ENCODE data around the gene SLC48A1.

SLC48A1 gene

GRCh38 chr12:47774663-47775062 is 1.6 kb downstream of the SLC48A1 start:
- Histone ChIP-seq H3K9me3 (ENCODE audit: control insufficient read depth in 1 of 2, low read length in 2 of 2) (no peaks in the 10 kb centered on the region), H3K4me1 (ENCODE audit: control insufficient read depth in 1 of 2, insufficient read depth in 2 of 2, low read length in 2 of 2) (peaks cover 21 to 55% of the 10 kb centered on the region in 2 donors), H3K36me3 (ENCODE audit: control insufficient read depth in 1 of 2, insufficient read depth in 2 of 2, low read length in 2 of 2) (no peaks in the 10 kb centered on the region), H3K27ac (ENCODE audit: low read length) (no peak overlapping the region), H3K27me3 (ENCODE audit: low read depth, low read length) (no peaks in the 10 kb centered on the region), H3K4me3 (ENCODE audit: low read depth in 1 of 2, low read length in 2 of 2) (no peak overlapping the region)

- Histone ChIP-seq H3K36me3 (ENCODE audit: control insufficient read depth in 1 of 2, insufficient read depth in 2 of 2, low read length in 2 of 2) (no peaks in the 10 kb centered on the region), H3K27me3 (ENCODE audit: low read depth, low read length) (no peaks in the 10 kb centered on the region), H3K9me3 (ENCODE audit: control insufficient read depth in 1 of 2, low read length in 2 of 2) (no peaks in the 10 kb centered on the region), H3K4me1 (ENCODE audit: control insufficient read depth in 1 of 2, insufficient read depth in 2 of 2, low read length in 2 of 2) (peaks cover 21 to 55% of the 10 kb centered on the region in 2 donors), H3K27ac (ENCODE audit: low read length) (peak overlapping the region; percentile 19), H3K4me3 (ENCODE audit: low read depth in 1 of 2, low read length in 2 of 2) (peak overlapping the region in 1 of 2 donors; percentile 13)
These were observed 2.3 kb downstream of the SLC48A1 start for GRCh38 chr12:47775100-47775911.

- Histone ChIP-seq H3K27ac (ENCODE audit: low read length) (peak overlapping the region; percentile 45), H3K4me1 (ENCODE audit: control insufficient read depth in 1 of 2, insufficient read depth in 2 of 2, low read length in 2 of 2) (peaks cover 21 to 55% of the 10 kb centered on the region in 2 donors), H3K4me3 (ENCODE audit: low read depth in 1 of 2, low read length in 2 of 2) (no peak overlapping the region), H3K36me3 (ENCODE audit: control insufficient read depth in 1 of 2, insufficient read depth in 2 of 2, low read length in 2 of 2) (no peaks in the 10 kb centered on the region), H3K9me3 (ENCODE audit: control insufficient read depth in 1 of 2, low read length in 2 of 2) (no peaks in the 10 kb centered on the region), H3K27me3 (ENCODE audit: low read depth, low read length) (no peaks in the 10 kb centered on the region)
These were observed 3.6 kb downstream of the SLC48A1 start for GRCh38 chr12:47776471-47777143.

- H3K27me3 ChIP-seq (ENCODE audit: low read depth, low read length): no peaks in the 10 kb centered on the region
- H3K27ac ChIP-seq (ENCODE audit: low read length): peak overlapping the region; percentile 45
- peaks cover 21 to 55% of the 10 kb centered on the region in 2 donors for H3K4me1 ChIP-seq (ENCODE audit: control insufficient read depth in 1 of 2, insufficient read depth in 2 of 2, low read length in 2 of 2)
- peaks cover 0 to 5% of the 10 kb centered on the region in 2 donors for H3K36me3 ChIP-seq (ENCODE audit: control insufficient read depth in 1 of 2, insufficient read depth in 2 of 2, low read length in 2 of 2)
- no peaks in the 10 kb centered on the region for H3K9me3 ChIP-seq (ENCODE audit: control insufficient read depth in 1 of 2, low read length in 2 of 2)
- H3K4me3 ChIP-seq (ENCODE audit: low read depth in 1 of 2, low read length in 2 of 2): no peak overlapping the region
These were observed 4.1 kb downstream of the SLC48A1 start for GRCh38 chr12:47777151-47777550.

- Histone ChIP-seq H3K27me3 (ENCODE audit: low read depth, low read length) (no peaks in the 10 kb centered on the region), H3K27ac (ENCODE audit: low read length) (peak overlapping the region; percentile 45), H3K4me1 (ENCODE audit: control insufficient read depth in 1 of 2, insufficient read depth in 2 of 2, low read length in 2 of 2) (peaks cover 21 to 55% of the 10 kb centered on the region in 2 donors), H3K4me3 (ENCODE audit: low read depth in 1 of 2, low read length in 2 of 2) (no peak overlapping the region), H3K36me3 (ENCODE audit: control insufficient read depth in 1 of 2, insufficient read depth in 2 of 2, low read length in 2 of 2) (peaks cover under 1 to 13% of the 10 kb centered on the region in 2 donors), H3K9me3 (ENCODE audit: control insufficient read depth in 1 of 2, low read length in 2 of 2) (no peaks in the 10 kb centered on the region)
These were observed 4.9 kb downstream of the SLC48A1 start for GRCh38 chr12:47777741-47778558.

- no peaks in the 10 kb centered on the region for H3K9me3 ChIP-seq (ENCODE audit: control insufficient read depth in 1 of 2, low read length in 2 of 2)
- no peak overlapping the region for H3K4me3 ChIP-seq (ENCODE audit: low read depth in 1 of 2, low read length in 2 of 2)
- H3K36me3 ChIP-seq (ENCODE audit: control insufficient read depth in 1 of 2, insufficient read depth in 2 of 2, low read length in 2 of 2): peaks cover 10 to 22% of the 10 kb centered on the region in 2 donors
- no peaks in the 10 kb centered on the region for H3K27me3 ChIP-seq (ENCODE audit: low read depth, low read length)
- peaks cover 21 to 52% of the 10 kb centered on the region in 2 donors for H3K4me1 ChIP-seq (ENCODE audit: control insufficient read depth in 1 of 2, insufficient read depth in 2 of 2, low read length in 2 of 2)
- no peak overlapping the region for H3K27ac ChIP-seq (ENCODE audit: low read length)
These were observed 5.8 kb downstream of the SLC48A1 start for GRCh38 chr12:47778881-47779280.

- H3K27ac ChIP-seq (ENCODE audit: low read length): no peak overlapping the region
- no peak overlapping the region for H3K4me3 ChIP-seq (ENCODE audit: low read depth in 1 of 2, low read length in 2 of 2)
- H3K36me3 ChIP-seq (ENCODE audit: control insufficient read depth in 1 of 2, insufficient read depth in 2 of 2, low read length in 2 of 2): peaks cover 14 to 28% of the 10 kb centered on the region in 2 donors
- H3K9me3 ChIP-seq (ENCODE audit: control insufficient read depth in 1 of 2, low read length in 2 of 2): no peaks in the 10 kb centered on the region
- H3K4me1 ChIP-seq (ENCODE audit: control insufficient read depth in 1 of 2, insufficient read depth in 2 of 2, low read length in 2 of 2): peaks cover 21 to 47% of the 10 kb centered on the region in 2 donors
- H3K27me3 ChIP-seq (ENCODE audit: low read depth, low read length): no peaks in the 10 kb centered on the region
These were observed 6.4 kb downstream of the SLC48A1 start for GRCh38 chr12:47779301-47779942.

- no peaks in the 10 kb centered on the region for H3K9me3 ChIP-seq (ENCODE audit: control insufficient read depth in 1 of 2, low read length in 2 of 2)
- H3K36me3 ChIP-seq (ENCODE audit: control insufficient read depth in 1 of 2, insufficient read depth in 2 of 2, low read length in 2 of 2): peaks cover 20 to 34% of the 10 kb centered on the region in 2 donors
- peaks cover 17 to 41% of the 10 kb centered on the region in 2 donors for H3K4me1 ChIP-seq (ENCODE audit: control insufficient read depth in 1 of 2, insufficient read depth in 2 of 2, low read length in 2 of 2)
- no peaks in the 10 kb centered on the region for H3K27me3 ChIP-seq (ENCODE audit: low read depth, low read length)
- H3K27ac ChIP-seq (ENCODE audit: low read length): no peak overlapping the region
- H3K4me3 ChIP-seq (ENCODE audit: low read depth in 1 of 2, low read length in 2 of 2): no peak overlapping the region
These were observed 7.0 kb downstream of the SLC48A1 start for GRCh38 chr12:47779943-47780504.

GRCh38 chr12:47781479-47782371 is 8.7 kb downstream of the SLC48A1 start:
- Histone ChIP-seq H3K4me1 (ENCODE audit: control insufficient read depth in 1 of 2, insufficient read depth in 2 of 2, low read length in 2 of 2) (peaks cover 5 to 24% of the 10 kb centered on the region in 2 donors), H3K36me3 (ENCODE audit: control insufficient read depth in 1 of 2, insufficient read depth in 2 of 2, low read length in 2 of 2) (peaks cover 37 to 51% of the 10 kb centered on the region in 2 donors), H3K4me3 (ENCODE audit: low read depth in 1 of 2, low read length in 2 of 2) (no peak overlapping the region), H3K27me3 (ENCODE audit: low read depth, low read length) (no peaks in the 10 kb centered on the region), H3K9me3 (ENCODE audit: control insufficient read depth in 1 of 2, low read length in 2 of 2) (no peaks in the 10 kb centered on the region), H3K27ac (ENCODE audit: low read length) (no peak overlapping the region)

GRCh38 chr12:47782372-47782770 is 9.3 kb downstream of the SLC48A1 start:
- Histone ChIP-seq H3K4me1 (ENCODE audit: control insufficient read depth in 1 of 2, insufficient read depth in 2 of 2, low read length in 2 of 2) (peaks cover 0 to 18% of the 10 kb centered on the region in 2 donors), H3K9me3 (ENCODE audit: control insufficient read depth in 1 of 2, low read length in 2 of 2) (no peaks in the 10 kb centered on the region), H3K4me3 (ENCODE audit: low read depth in 1 of 2, low read length in 2 of 2) (no peak overlapping the region), H3K36me3 (ENCODE audit: control insufficient read depth in 1 of 2, insufficient read depth in 2 of 2, low read length in 2 of 2) (peaks cover 43 to 57% of the 10 kb centered on the region in 2 donors), H3K27me3 (ENCODE audit: low read depth, low read length) (no peaks in the 10 kb centered on the region), H3K27ac (ENCODE audit: low read length) (peak overlapping the region; percentile 3)
